ENCODE measurements around the gene RABL2B. TPM values are rescaled to one million over a fixed set of nuclear protein-coding genes. Genes with fewer than 3 reads are reported as not detected.
"Not testable (repeated sequence)": the region's sequence is repeated elsewhere in the genome, so short reads cannot be mapped to it uniquely, and the experiment has no call there.

Gene RABL2B
- total RNA-seq, 1 experiment from 2014 or later: 24.0 TPM

- H3K27me3 Mint-ChIP-seq (ENCODE audit: low read depth): peaks cover 70% of the 10 kb centered on the region
- POLR2A ChIA-PET; CTCF ChIA-PET; H3K9me3 Mint-ChIP-seq; ATAC-seq; H3K4me3 Mint-ChIP-seq; H3K36me3 Mint-ChIP-seq; H3K27ac Mint-ChIP-seq; H3K4me1 Mint-ChIP-seq; DNase-seq (ENCODE audit: low spot score): not testable (repeated sequence)
These were observed 21.6 kb downstream of the RABL2B start for GRCh38 chr22:50761829-50762228.

GRCh38 chr22:50759597-50760341 lies 23.7 kb downstream of the RABL2B start:
- CTCF ChIA-PET: interaction anchor here (1.4 kb wide), 1 partner anchor 15 kb away, joined by 16 read pairs; no protein-coding TSS in a partner anchor
- H3K36me3 Mint-ChIP-seq; DNase-seq (ENCODE audit: low spot score); H3K4me1 Mint-ChIP-seq; ATAC-seq; H3K9me3 Mint-ChIP-seq; H3K4me3 Mint-ChIP-seq; H3K27ac Mint-ChIP-seq; POLR2A ChIA-PET: not testable (repeated sequence)
- peaks cover 85% of the 10 kb centered on the region for H3K27me3 Mint-ChIP-seq (ENCODE audit: low read depth)

- H3K4me1 Mint-ChIP-seq; H3K36me3 Mint-ChIP-seq; ATAC-seq; H3K27ac Mint-ChIP-seq; DNase-seq (ENCODE audit: low spot score); H3K9me3 Mint-ChIP-seq; POLR2A ChIA-PET: not testable (repeated sequence)
- peak; percentile 45; the same call in 1 of the 2 replicates for TF ChIP-seq ZNF423 (CRISPR knock-in tag; IDR thresholded peaks at IDR 0.05)
- Mint-ChIP-seq H3K4me3 (peak overlapping the region; percentile 93), H3K27me3 (ENCODE audit: low read depth) (peaks cover 93% of the 10 kb centered on the region)
- CTCF ChIA-PET: interaction anchor here (0.9 to 2.8 kb wide), 2 partner anchors 18 to 26 kb away, joined by 3 to 14 read pairs; no protein-coding TSS in a partner anchor
These were observed 26.4 kb downstream of the RABL2B start for GRCh38 chr22:50756949-50757491.

- peak overlapping the region; percentile 93 for H3K4me3 Mint-ChIP-seq
- H3K27me3 Mint-ChIP-seq (ENCODE audit: low read depth): peaks cover 96% of the 10 kb centered on the region
- POLR2A ChIA-PET; H3K9me3 Mint-ChIP-seq; H3K36me3 Mint-ChIP-seq; ATAC-seq; H3K27ac Mint-ChIP-seq; H3K4me1 Mint-ChIP-seq; DNase-seq (ENCODE audit: low spot score): not testable (repeated sequence)
- CTCF ChIA-PET: interaction anchor here (0.9 to 2.8 kb wide), 2 partner anchors 19 to 25 kb away, joined by 3 to 14 read pairs; no protein-coding TSS in a partner anchor
These were observed 27.0 kb downstream of the RABL2B start for GRCh38 chr22:50756406-50756805.

- H3K9me3 Mint-ChIP-seq; H3K4me3 Mint-ChIP-seq; ATAC-seq; H3K27ac Mint-ChIP-seq; DNase-seq (ENCODE audit: low spot score); POLR2A ChIA-PET; H3K4me1 Mint-ChIP-seq; H3K36me3 Mint-ChIP-seq: not testable (repeated sequence)
- peaks cover 99% of the 10 kb centered on the region for H3K27me3 Mint-ChIP-seq (ENCODE audit: low read depth)
- CTCF ChIA-PET: interaction anchor here (2.8 kb wide), 1 partner anchor 20 kb away, joined by 14 read pairs; no protein-coding TSS in a partner anchor
These were observed 28.2 kb downstream of the RABL2B start for GRCh38 chr22:50755251-50755650.

- peaks cover 83% of the 10 kb centered on the region for H3K27me3 Mint-ChIP-seq (ENCODE audit: low read depth)
- POLR2A ChIA-PET; CTCF ChIA-PET; DNase-seq (ENCODE audit: low spot score); H3K4me1 Mint-ChIP-seq; H3K36me3 Mint-ChIP-seq; ATAC-seq; H3K9me3 Mint-ChIP-seq; H3K4me3 Mint-ChIP-seq; H3K27ac Mint-ChIP-seq: not testable (repeated sequence)
These were observed 33.9 kb downstream of the RABL2B start for GRCh38 chr22:50749302-50750074.

GRCh38 chr22:50748630-50749029 lies 34.8 kb downstream of the RABL2B start:
- H3K36me3 Mint-ChIP-seq; POLR2A ChIA-PET; H3K27ac Mint-ChIP-seq; H3K4me3 Mint-ChIP-seq; DNase-seq (ENCODE audit: low spot score); H3K9me3 Mint-ChIP-seq; CTCF ChIA-PET; H3K4me1 Mint-ChIP-seq; ATAC-seq: not testable (repeated sequence)
- H3K27me3 Mint-ChIP-seq (ENCODE audit: low read depth): peaks cover 82% of the 10 kb centered on the region

- POLR2A ChIA-PET; DNase-seq (ENCODE audit: low spot score); H3K4me1 Mint-ChIP-seq; H3K9me3 Mint-ChIP-seq; ATAC-seq; H3K4me3 Mint-ChIP-seq; H3K27ac Mint-ChIP-seq; CTCF ChIA-PET; H3K36me3 Mint-ChIP-seq: not testable (repeated sequence)
- H3K27me3 Mint-ChIP-seq (ENCODE audit: low read depth): peaks cover 79% of the 10 kb centered on the region
These were observed 35.9 kb downstream of the RABL2B start for GRCh38 chr22:50747521-50747920.

GRCh38 chr22:50744424-50744823 lies 39.0 kb downstream of the RABL2B start:
- CTCF ChIA-PET; POLR2A ChIA-PET; H3K4me1 Mint-ChIP-seq; DNase-seq (ENCODE audit: low spot score); H3K36me3 Mint-ChIP-seq; H3K9me3 Mint-ChIP-seq; H3K4me3 Mint-ChIP-seq; ATAC-seq; H3K27ac Mint-ChIP-seq: not testable (repeated sequence)
- H3K27me3 Mint-ChIP-seq (ENCODE audit: low read depth): peaks cover 78% of the 10 kb centered on the region

- H3K27ac Mint-ChIP-seq; H3K36me3 Mint-ChIP-seq; ATAC-seq; CTCF ChIA-PET; DNase-seq (ENCODE audit: low spot score); POLR2A ChIA-PET; H3K4me3 Mint-ChIP-seq; H3K9me3 Mint-ChIP-seq; H3K4me1 Mint-ChIP-seq: not testable (repeated sequence)
- peaks cover 82% of the 10 kb centered on the region for H3K27me3 Mint-ChIP-seq (ENCODE audit: low read depth)
These were observed 42.7 kb downstream of the RABL2B start for GRCh38 chr22:50740714-50741113.
